ENCODE data around the gene TSPAN11. TPM values are rescaled to one million over a fixed set of nuclear protein-coding genes. Genes with fewer than 3 reads are reported as not detected.
"Not testable (repeated sequence)": the region's sequence is repeated elsewhere in the genome, so short reads cannot be mapped to it uniquely, and the experiment has no call there.

The TSPAN11 gene
- total RNA-seq, 1 donor from 2014 or later: 19.7 TPM

GRCh38 chr12:31009976-31010375 lies 83.4 kb downstream of the TSPAN11 start:
- Mint-ChIP-seq H3K27ac (no peak overlapping the region), H3K36me3 (no peaks in the 10 kb centered on the region)
- DNase-seq (ENCODE audit: low spot score in 2 of 2, unreplicated experiment in 2 of 2): no peak

GRCh38 chr12:31011336-31011735 lies 84.8 kb downstream of the TSPAN11 start:
- no peak overlapping the region for H3K4me3 Mint-ChIP-seq
- no peaks in the 10 kb centered on the region for H3K4me1 Mint-ChIP-seq
- H3K36me3 Mint-ChIP-seq: no peaks in the 10 kb centered on the region
- TF ChIP-seq CTCF (IDR thresholded peaks at IDR 0.05; ENCODE audit: unreplicated experiment): no peak
- H3K27me3 Mint-ChIP-seq (ENCODE audit: low read depth): peaks cover 4% of the 10 kb centered on the region
- no peak for DNase-seq (ENCODE audit: low spot score in 2 of 2, unreplicated experiment in 2 of 2)
- no peaks in the 10 kb centered on the region for H3K9me3 Mint-ChIP-seq
- H3K27ac Mint-ChIP-seq: no peak overlapping the region

More at GRCh38 chr12:31009976-31010375, 83.4 kb downstream of the TSPAN11 start:
- no peaks in the 10 kb centered on the region for H3K4me1 Mint-ChIP-seq
- H3K27me3 Mint-ChIP-seq (ENCODE audit: low read depth): peaks cover 2% of the 10 kb centered on the region
- no peak for TF ChIP-seq CTCF (IDR thresholded peaks at IDR 0.05; ENCODE audit: unreplicated experiment)
- no peaks in the 10 kb centered on the region for H3K9me3 Mint-ChIP-seq
- no peak overlapping the region for H3K4me3 Mint-ChIP-seq

- no peak overlapping the region for H3K4me3 Mint-ChIP-seq
- no peak for DNase-seq (ENCODE audit: low spot score in 2 of 2, unreplicated experiment in 2 of 2)
Observed at GRCh38 chr12:31011746-31012566, 85.4 kb downstream of the TSPAN11 start.

GRCh38 chr12:31012567-31012891 lies 86.0 kb downstream of the TSPAN11 start:
- H3K4me3 Mint-ChIP-seq; H3K36me3 Mint-ChIP-seq; H3K4me1 Mint-ChIP-seq; H3K27me3 Mint-ChIP-seq (ENCODE audit: low read depth); H3K27ac Mint-ChIP-seq; H3K9me3 Mint-ChIP-seq; DNase-seq (ENCODE audit: low spot score in 2 of 2, unreplicated experiment in 2 of 2): not testable (repeated sequence)

More at GRCh38 chr12:31011746-31012566, 85.4 kb downstream of the TSPAN11 start:
- Mint-ChIP-seq H3K27ac (no peak overlapping the region), H3K9me3 (no peaks in the 10 kb centered on the region), H3K4me1 (no peaks in the 10 kb centered on the region), H3K27me3 (ENCODE audit: low read depth) (peaks cover 4% of the 10 kb centered on the region), H3K36me3 (no peaks in the 10 kb centered on the region)
- no peak for TF ChIP-seq CTCF (IDR thresholded peaks at IDR 0.05; ENCODE audit: unreplicated experiment)

- TF ChIP-seq CTCF (IDR thresholded peaks at IDR 0.05; ENCODE audit: unreplicated experiment): no peak
- Mint-ChIP-seq H3K4me1 (no peaks in the 10 kb centered on the region), H3K9me3 (peaks cover 5% of the 10 kb centered on the region), H3K36me3 (peaks cover 1% of the 10 kb centered on the region), H3K27ac (no peak overlapping the region), H3K27me3 (ENCODE audit: low read depth) (peaks cover 4% of the 10 kb centered on the region), H3K4me3 (no peak overlapping the region)
- no peak for DNase-seq (ENCODE audit: low spot score in 2 of 2, unreplicated experiment in 2 of 2)
Observed at GRCh38 chr12:31015215-31015614, 88.7 kb downstream of the TSPAN11 start.

GRCh38 chr12:31016057-31016456 lies 89.5 kb downstream of the TSPAN11 start:
- peaks cover 6% of the 10 kb centered on the region for H3K27me3 Mint-ChIP-seq (ENCODE audit: low read depth)
- TF ChIP-seq CTCF (IDR thresholded peaks at IDR 0.05; ENCODE audit: unreplicated experiment): no peak
- H3K9me3 Mint-ChIP-seq: peaks cover 5% of the 10 kb centered on the region
- DNase-seq (ENCODE audit: low spot score in 2 of 2, unreplicated experiment in 2 of 2): no peak
- H3K4me1 Mint-ChIP-seq: no peaks in the 10 kb centered on the region
- H3K27ac Mint-ChIP-seq: no peak overlapping the region
- no peak overlapping the region for H3K4me3 Mint-ChIP-seq
- H3K36me3 Mint-ChIP-seq: peaks cover 1% of the 10 kb centered on the region
